Fibroblast of lung (primary cell): ENCODE data around the gene UGT8.

ENCODE experiments used
- CTCF ChIP-seq, 2 donors: IDR thresholded peaks in 1 of 2; conservative IDR thresholded peaks in 1 of 2; 1 replicate in 1 of 2; 2 replicates in 1 of 2; pipeline ENCODE4 v1.5.1; 2011 to 2012; ENCODE audit warnings: low read length in 2 of 2, control low read depth in 1 of 2, inconsistent platforms in 1 of 2, low read depth in 1 of 2, mild to moderate bottlenecking in 1 of 2
- EZH2 ChIP-seq: IDR thresholded peaks from 2 replicates; pipeline ENCODE4 v1.5.1; 2012; ENCODE audit warnings: low read length, control low read depth, mild to moderate bottlenecking; ENCODE audit errors: missing control alignments

GRCh38 chr4:114613560-114613959, 15.0 kb downstream of the UGT8 start:
- TF ChIP-seq CTCF (conservative IDR thresholded peaks at IDR 0.05 in 1 of 2, IDR thresholded peaks at IDR 0.05 in 1 of 2; ENCODE audit: low read depth in 1 of 2, low read length in 2 of 2) = no peak
- no peak for TF ChIP-seq EZH2
